Neural progenitor cell (in vitro differentiated cells): ENCODE results near the gene KIRREL3. TPM values are rescaled to one million over a fixed set of nuclear protein-coding genes. Genes with fewer than 3 reads are reported as not detected.

Source experiments
- DNase-seq: peaks from one replicate; pipeline ENCODE4 v3.0.0-alpha.2; 2016; ENCODE audit warnings: low spot score
- H2AFZ ChIP-seq: fragments of 200-600 bp; sonication (generic); replicated peaks from 2 replicates; pipeline ENCODE4 v1.6.1; 2016; ENCODE audit warnings: antibody characterized with exemption
- H3F3A ChIP-seq: fragments of 200-600 bp; sonication (generic); 2 replicates; pipeline ENCODE4 v1.6.1; 2016; ENCODE audit warnings: antibody characterized with exemption, low read depth
- H3K27ac ChIP-seq: fragments of 200-600 bp; sonication (generic); 2 replicates; pipeline ENCODE4 v1.5.1; 2016; ENCODE audit warnings: mild to moderate bottlenecking
- H3K27me3 ChIP-seq: fragments of 200-600 bp; sonication (generic); 2 replicates; pipeline ENCODE4 v1.6.1; 2016; ENCODE audit warnings: mild to moderate bottlenecking, moderate library complexity
- H3K36me3 ChIP-seq: fragments of 200-600 bp; sonication (generic); 2 replicates; pipeline ENCODE4 v1.5.1; 2016
- H3K4me1 ChIP-seq: fragments of 200-600 bp; sonication (generic); 2 replicates; pipeline ENCODE4 v1.6.1; 2016; ENCODE audit warnings: mixed run types
- H3K4me2 ChIP-seq: fragments of 200-600 bp; sonication (generic); 2 replicates; pipeline ENCODE4 v1.6.1; 2016
- H3K4me3 ChIP-seq: fragments of 200-600 bp; sonication (generic); 2 replicates; pipeline ENCODE4 v1.5.1; 2016
- H3K79me2 ChIP-seq: fragments of 200-600 bp; sonication (generic); 2 replicates; pipeline ENCODE4 v1.6.1; 2016; ENCODE audit warnings: low read depth
- H3K9ac ChIP-seq: fragments of 200-600 bp; sonication (generic); 2 replicates; pipeline ENCODE4 v1.6.1; 2016
- H3K9me3 ChIP-seq: fragments of 200-600 bp; sonication (generic); 2 replicates; pipeline ENCODE4 v1.5.1; 2016; ENCODE audit warnings: low read depth
- H4K20me1 ChIP-seq: fragments of 200-600 bp; sonication (generic); 2 replicates; pipeline ENCODE4 v1.6.1; 2016; ENCODE audit warnings: low read depth
- H3K27ac Mint-ChIP-seq: 3 replicates; pipeline ENCODE4 v1.8.0; 2021; ENCODE audit warnings: mixed read lengths
- H3K27me3 Mint-ChIP-seq: 2 replicates; pipeline ENCODE4 v1.8.0; 2022; ENCODE audit warnings: low read depth, mild to moderate bottlenecking, inconsistent platforms, moderate library complexity, mixed read lengths; ENCODE audit not compliant: insufficient read depth
- H3K36me3 Mint-ChIP-seq: 3 replicates; pipeline ENCODE4 v1.8.0; 2021; ENCODE audit warnings: mixed read lengths
- H3K4me1 Mint-ChIP-seq: 3 replicates; pipeline ENCODE4 v1.8.0; 2021; ENCODE audit warnings: mixed read lengths
- H3K4me3 Mint-ChIP-seq: 3 replicates; pipeline ENCODE4 v1.8.0; 2021; ENCODE audit warnings: mild to moderate bottlenecking, moderate library complexity, mixed read lengths
- H3K9me3 Mint-ChIP-seq: 3 replicates; pipeline ENCODE4 v1.8.0; 2020; ENCODE audit warnings: mixed read lengths
- EZH2 ChIP-seq: fragments of 200-600 bp; sonication (generic); IDR thresholded peaks from 2 replicates; pipeline ENCODE4 v1.6.1; 2017; ENCODE audit warnings: antibody characterized with exemption, mild to moderate bottlenecking, moderate library complexity
- EZH2phosphoT487 ChIP-seq: fragments of 200-600 bp; sonication (generic); IDR thresholded peaks from 2 replicates; pipeline ENCODE4 v1.6.1; 2017; ENCODE audit warnings: antibody characterized with exemption
- total RNA-seq: library from RNA; depleted of rRNA; stranded (reverse); fragments of >200 nt; gene quantifications from 2 replicates; pipeline ENCODE4 v1.2.3, GENCODE V29; 2015; ENCODE audit warnings: low replicate concordance
- TF ChIP-seq, protein P1 (sequence below): fragments of 200-600 bp; sonication (generic); IDR thresholded peaks from 2 replicates; pipeline ENCODE4 v1.5.1; 2017; ENCODE audit warnings: antibody characterized with exemption, mild to moderate bottlenecking

The KIRREL3 gene
- total RNA-seq, 1 donor from 2014 or later: 1.1 TPM

DNA sequence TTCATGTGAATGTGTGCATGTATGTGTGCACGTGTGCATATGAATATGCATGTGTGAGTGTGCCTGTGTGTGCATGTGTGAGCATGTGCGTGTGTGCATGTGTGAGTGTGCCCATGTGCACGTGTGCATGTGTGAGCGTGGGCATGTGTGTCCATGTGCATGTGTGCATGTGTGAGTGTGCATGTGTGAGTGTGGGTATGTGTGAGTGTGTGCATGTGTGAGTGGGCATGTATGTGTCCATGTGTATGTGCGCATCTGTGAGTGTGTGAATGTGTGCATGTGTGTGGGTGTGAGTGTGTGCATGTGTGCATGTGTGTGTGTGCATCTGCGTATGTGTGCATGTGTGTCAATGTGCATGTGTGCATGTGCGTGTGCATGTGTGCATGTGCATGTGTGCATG lies 550.4 kb downstream of the KIRREL3 start:
- no peak overlapping the region for H3K4me3 ChIP-seq
- H3K4me3 Mint-ChIP-seq: peak overlapping the region; percentile 5
- no peaks in the 10 kb centered on the region for H3K79me2 ChIP-seq
- DNase-seq: no peak
- peaks cover 2% of the 10 kb centered on the region for H3K9me3 Mint-ChIP-seq
- peaks cover 26% of the 10 kb centered on the region for H3K4me1 ChIP-seq
- H3K27me3 Mint-ChIP-seq: peaks cover 22% of the 10 kb centered on the region
- no peaks in the 10 kb centered on the region for H4K20me1 ChIP-seq
- H3K4me1 Mint-ChIP-seq: peaks cover 24% of the 10 kb centered on the region
- H3K27ac ChIP-seq: no peak overlapping the region
- no peaks in the 10 kb centered on the region for H3K9me3 ChIP-seq
- H3K36me3 ChIP-seq: no peaks in the 10 kb centered on the region
- H3K27me3 ChIP-seq: no peaks in the 10 kb centered on the region
- H3F3A ChIP-seq: peaks cover 30% of the 10 kb centered on the region
- H2AFZ ChIP-seq: no peak overlapping the region
- H3K36me3 Mint-ChIP-seq: peaks cover 7% of the 10 kb centered on the region
- no peak overlapping the region for H3K4me2 ChIP-seq
- H3K9ac ChIP-seq: no peak overlapping the region
- TF ChIP-seq EZH2phosphoT487: no peak
- TF ChIP-seq, protein P1, sequence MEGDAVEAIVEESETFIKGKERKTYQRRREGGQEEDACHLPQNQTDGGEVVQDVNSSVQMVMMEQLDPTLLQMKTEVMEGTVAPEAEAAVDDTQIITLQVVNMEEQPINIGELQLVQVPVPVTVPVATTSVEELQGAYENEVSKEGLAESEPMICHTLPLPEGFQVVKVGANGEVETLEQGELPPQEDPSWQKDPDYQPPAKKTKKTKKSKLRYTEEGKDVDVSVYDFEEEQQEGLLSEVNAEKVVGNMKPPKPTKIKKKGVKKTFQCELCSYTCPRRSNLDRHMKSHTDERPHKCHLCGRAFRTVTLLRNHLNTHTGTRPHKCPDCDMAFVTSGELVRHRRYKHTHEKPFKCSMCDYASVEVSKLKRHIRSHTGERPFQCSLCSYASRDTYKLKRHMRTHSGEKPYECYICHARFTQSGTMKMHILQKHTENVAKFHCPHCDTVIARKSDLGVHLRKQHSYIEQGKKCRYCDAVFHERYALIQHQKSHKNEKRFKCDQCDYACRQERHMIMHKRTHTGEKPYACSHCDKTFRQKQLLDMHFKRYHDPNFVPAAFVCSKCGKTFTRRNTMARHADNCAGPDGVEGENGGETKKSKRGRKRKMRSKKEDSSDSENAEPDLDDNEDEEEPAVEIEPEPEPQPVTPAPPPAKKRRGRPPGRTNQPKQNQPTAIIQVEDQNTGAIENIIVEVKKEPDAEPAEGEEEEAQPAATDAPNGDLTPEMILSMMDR: no peak
- H3K27ac Mint-ChIP-seq: peak overlapping the region; percentile 76

DNA sequence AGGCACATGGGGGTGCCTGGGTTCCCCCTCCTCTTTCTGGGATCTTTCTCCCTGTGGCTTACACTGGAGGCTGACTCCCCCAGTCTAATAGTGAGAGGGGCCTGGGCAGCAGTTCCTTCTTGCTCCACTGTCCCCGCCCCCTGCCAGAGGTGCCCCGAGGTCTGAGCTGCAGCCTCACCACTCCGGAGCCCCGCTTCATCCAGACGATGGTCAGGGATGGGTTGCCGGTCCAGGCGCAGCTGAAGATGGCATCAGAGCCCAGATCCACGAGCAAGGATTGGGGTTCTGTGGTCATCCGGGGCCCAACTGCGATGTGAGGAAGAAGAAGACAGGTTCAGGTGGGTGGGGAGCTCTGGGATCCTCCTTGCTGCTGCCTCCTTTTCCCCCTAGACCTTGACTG lies 554.0 kb downstream of the KIRREL3 start:
- H2AFZ ChIP-seq: no peak overlapping the region
- H3K79me2 ChIP-seq: no peaks in the 10 kb centered on the region
- no peaks in the 10 kb centered on the region for H3K9me3 ChIP-seq
- H3K9me3 Mint-ChIP-seq: peaks cover 2% of the 10 kb centered on the region
- H3K36me3 ChIP-seq: no peaks in the 10 kb centered on the region
- no peak overlapping the region for H3K4me3 ChIP-seq
- H3K4me3 Mint-ChIP-seq: no peak overlapping the region
- H3K27me3 Mint-ChIP-seq: peaks cover 19% of the 10 kb centered on the region
- H3K4me2 ChIP-seq: no peak overlapping the region
- H3K9ac ChIP-seq: no peak overlapping the region
- H3K4me1 ChIP-seq: peaks cover 19% of the 10 kb centered on the region
- peaks cover 21% of the 10 kb centered on the region for H3F3A ChIP-seq
- TF ChIP-seq EZH2phosphoT487 (no peak), EZH2 (no peak)
- TF ChIP-seq, protein P1: no peak
- H3K27ac Mint-ChIP-seq: peak overlapping the region; percentile 50
- no peaks in the 10 kb centered on the region for H4K20me1 ChIP-seq
- peaks cover 7% of the 10 kb centered on the region for H3K36me3 Mint-ChIP-seq
- H3K4me1 Mint-ChIP-seq: peaks cover 29% of the 10 kb centered on the region
- no peak for DNase-seq
- no peak overlapping the region for H3K27ac ChIP-seq
- H3K27me3 ChIP-seq: no peaks in the 10 kb centered on the region

DNA sequence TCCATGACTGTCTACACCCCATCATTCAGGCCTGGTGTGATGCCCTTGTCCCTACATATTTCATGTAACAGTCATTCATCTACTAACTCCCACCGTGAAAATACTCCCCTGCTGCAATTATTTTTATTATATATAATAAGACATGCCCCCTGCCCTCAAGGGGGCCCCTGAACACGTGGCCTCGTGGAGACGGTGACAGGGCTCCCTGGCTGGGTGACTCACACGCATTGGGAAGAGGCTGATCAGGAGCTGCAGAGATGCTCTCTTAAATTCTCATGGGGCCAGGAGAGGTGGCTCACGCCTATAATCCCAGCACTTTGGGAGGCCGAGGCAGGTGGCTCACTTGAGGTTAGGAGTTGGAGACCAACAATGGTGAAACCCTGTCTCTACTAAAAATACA lies 556.5 kb downstream of the KIRREL3 start:
- Mint-ChIP-seq H3K36me3 (no peaks in the 10 kb centered on the region), H3K27me3 (peaks cover 4% of the 10 kb centered on the region), H3K4me1 (peaks cover 29% of the 10 kb centered on the region), H3K4me3 (no peak overlapping the region), H3K9me3 (no peaks in the 10 kb centered on the region), H3K27ac (no peak overlapping the region)
- Histone ChIP-seq H3K27ac (no peak overlapping the region), H3K79me2 (no peaks in the 10 kb centered on the region), H3K27me3 (no peaks in the 10 kb centered on the region), H3K4me3 (no peak overlapping the region), H2AFZ (no peak overlapping the region), H3F3A (peaks cover 4% of the 10 kb centered on the region), H3K9ac (no peak overlapping the region), H3K4me1 (peaks cover 29% of the 10 kb centered on the region), H3K36me3 (no peaks in the 10 kb centered on the region), H3K4me2 (no peak overlapping the region), H4K20me1 (no peaks in the 10 kb centered on the region), H3K9me3 (no peaks in the 10 kb centered on the region)
- TF ChIP-seq, protein P1: no peak
- TF ChIP-seq EZH2phosphoT487 (no peak), EZH2 (no peak)
- DNase-seq: no peak
